IMR-90 (cell line): ENCODE measurements around the gene ZNF182. TPM values are rescaled to one million over a fixed set of nuclear protein-coding genes. Genes with fewer than 3 reads are reported as not detected.

Source experiments
- ATAC-seq: fragments of 200-7000 bp; cut with Tn5 transposase; 2 replicates; pipeline ENCODE4 v1.9.1; 2020; ENCODE audit warnings: low read depth, mild to moderate bottlenecking, moderate library complexity
- BruUV-seq: library from RNA; stranded (reverse); fragments of 400-500 nt; replicated peaks from 2 replicates; lab custom pipeline; 2021; lab: Mats Ljungman, UMichigan
- CTCF ChIA-PET: fragments of 300-600 bp; formaldehyde crosslinking; extraction: SDS; loops from one replicate; lab custom pipeline; 2021; ENCODE audit warnings: antibody characterized with exemption; lab: Yijun Ruan, JAX
- POLR2A ChIA-PET: fragments of 300-600 bp; sonication (Branson Sonifier 250); formaldehyde crosslinking; loops from one replicate; lab custom pipeline; 2022; ENCODE audit warnings: antibody characterized with exemption; ENCODE audit not compliant: unreplicated experiment; lab: Charles Lee
- DNase-seq: peaks from one replicate; pipeline ENCODE4 v3.0.0; 2013
- H2AFZ ChIP-seq: replicated peaks from 2 replicates; pipeline ENCODE3; 2013; ENCODE audit warnings: low read length, mild to moderate bottlenecking; ENCODE audit not compliant: poor library complexity
- H2AK5ac ChIP-seq: 2 replicates; pipeline ENCODE4 v1.6.1; 2013; ENCODE audit warnings: low read depth, low read length, inconsistent platforms
- H2AK9ac ChIP-seq: replicated peaks from 2 replicates; pipeline ENCODE3; 2013; ENCODE audit warnings: mild to moderate bottlenecking, low read depth, low read length, moderate library complexity; ENCODE audit not compliant: poor library complexity
- H2BK120ac ChIP-seq: 2 replicates; pipeline ENCODE4 v1.6.1; 2013; ENCODE audit warnings: low read depth, low read length, inconsistent platforms
- H2BK15ac ChIP-seq: 3 replicates; pipeline ENCODE4 v1.6.1; 2013; ENCODE audit warnings: low read depth, low read length, inconsistent platforms
- H2BK20ac ChIP-seq: 2 replicates; pipeline ENCODE4 v1.6.1; 2013; ENCODE audit warnings: low read depth, mild to moderate bottlenecking, inconsistent platforms, low read length, moderate library complexity
- H2BK5ac ChIP-seq: 2 replicates; pipeline ENCODE4 v1.6.1; 2013; ENCODE audit warnings: mild to moderate bottlenecking, low read depth, low read length, inconsistent platforms; ENCODE audit not compliant: poor library complexity, severe bottlenecking
- H3K14ac ChIP-seq: replicated peaks from 2 replicates; pipeline ENCODE4 v1.6.1; 2013; ENCODE audit warnings: low read depth, low read length, inconsistent platforms
- H3K18ac ChIP-seq: 2 replicates; pipeline ENCODE4 v1.6.1; 2013; ENCODE audit warnings: low read depth, low read length, control low read depth
- H3K23ac ChIP-seq: 2 replicates; pipeline ENCODE4 v1.6.1; 2013; ENCODE audit warnings: low read depth, low read length, inconsistent platforms
- H3K27ac ChIP-seq: 2 replicates; pipeline ENCODE4 v1.5.1; 2013; ENCODE audit warnings: mild to moderate bottlenecking, control low read depth, low read length; ENCODE audit not compliant: insufficient read depth
- H3K27me3 ChIP-seq: 2 replicates; pipeline ENCODE4 v1.6.1; 2013; ENCODE audit warnings: low read length; ENCODE audit not compliant: control insufficient read depth, insufficient read depth
- H3K36me3 ChIP-seq: 2 replicates; pipeline ENCODE4 v1.6.1; 2013; ENCODE audit warnings: low read length, mixed read lengths; ENCODE audit not compliant: control insufficient read depth, insufficient read depth
- H3K4ac ChIP-seq: 2 replicates; pipeline ENCODE4 v1.6.1; 2013; ENCODE audit warnings: low read depth, low read length, inconsistent platforms
- H3K4me1 ChIP-seq: 2 replicates; pipeline ENCODE4 v1.6.1; 2013; ENCODE audit warnings: low read length, mixed read lengths; ENCODE audit not compliant: control insufficient read depth, insufficient read depth
- H3K4me2 ChIP-seq: 2 replicates; pipeline ENCODE4 v1.6.1; 2013; ENCODE audit warnings: low read depth, mild to moderate bottlenecking, control low read depth, low read length, moderate library complexity
- H3K4me3 ChIP-seq: 2 replicates; pipeline ENCODE4 v1.5.1; 2013; ENCODE audit warnings: low read depth, mild to moderate bottlenecking, control low read depth, low read length, moderate library complexity; ENCODE audit not compliant: insufficient read depth
- H3K56ac ChIP-seq: 2 replicates; pipeline ENCODE4 v1.6.1; 2013; ENCODE audit warnings: low read length, inconsistent platforms; ENCODE audit not compliant: insufficient read depth; ENCODE audit errors: extremely low read depth
- H3K79me1 ChIP-seq, 2 experiments: 2 replicates each; pipeline ENCODE4 v1.6.1; 2013; ENCODE audit warnings: low read length in 2 of 2, inconsistent platforms in 1 of 2, low read depth in 1 of 2
- H3K9ac ChIP-seq: 2 replicates; pipeline ENCODE4 v1.6.1; 2013; ENCODE audit warnings: low read depth, low read length, control low read depth
- H3K9me1 ChIP-seq: 2 replicates; pipeline ENCODE4 v1.6.1; 2013; ENCODE audit warnings: low read length, inconsistent platforms; ENCODE audit not compliant: insufficient read depth
- H3K9me3 ChIP-seq: 2 replicates; pipeline ENCODE4 v1.6.1; 2013; ENCODE audit warnings: low read length; ENCODE audit not compliant: control insufficient read depth, insufficient read depth
- H4K20me1 ChIP-seq: 2 replicates; pipeline ENCODE4 v1.6.1; 2013; ENCODE audit warnings: low read length, inconsistent platforms; ENCODE audit not compliant: insufficient read depth
- H4K5ac ChIP-seq: 2 replicates; pipeline ENCODE4 v1.6.1; 2013; ENCODE audit warnings: mild to moderate bottlenecking, low read depth, low read length, control low read depth
- H4K8ac ChIP-seq, 2 experiments: 2 replicates each; pipeline ENCODE4 v1.6.1; 2013; ENCODE audit warnings: low read depth in 2 of 2, low read length in 2 of 2, control low read depth in 1 of 2, inconsistent platforms in 1 of 2
- H4K91ac ChIP-seq: 2 replicates; pipeline ENCODE4 v1.6.1; 2013; ENCODE audit warnings: low read depth, low read length, inconsistent platforms; ENCODE audit not compliant: insufficient read depth
- BHLHE40 ChIP-seq: fragments of 150-350 bp; IDR thresholded peaks from 2 replicates; pipeline ENCODE4 v1.6.1; 2016; ENCODE audit warnings: mild to moderate bottlenecking, low read depth, low read length
- CHD1 ChIP-seq: IDR thresholded peaks from 2 replicates; pipeline ENCODE4 v1.6.1; 2012; ENCODE audit warnings: low read depth, low read length, improper control_type of control experiment
- CTCF ChIP-seq: conservative IDR thresholded peaks from 2 replicates; pipeline ENCODE4 v1.5.1; 2012; ENCODE audit warnings: mild to moderate bottlenecking, low read depth, low read length, improper control_type of control experiment
- ELK1 ChIP-seq: fragments of 150-350 bp; IDR thresholded peaks from 2 replicates; pipeline ENCODE4 v1.6.1; 2016; ENCODE audit warnings: low read depth, mild to moderate bottlenecking, low read length, moderate library complexity, borderline replicate concordance
- FOS ChIP-seq: fragments of 150-350 bp; IDR thresholded peaks from 2 replicates; pipeline ENCODE4 v1.6.1; 2016; ENCODE audit warnings: low read depth, low read length
- MAFK ChIP-seq: IDR thresholded peaks from 2 replicates; pipeline ENCODE4 v1.6.1; 2012; ENCODE audit warnings: low read depth, low read length, improper control_type of control experiment
- MAZ ChIP-seq: IDR thresholded peaks from 2 replicates; pipeline ENCODE4 v1.6.1; 2012; ENCODE audit warnings: low read depth, mild to moderate bottlenecking, low read length, improper control_type of control experiment, moderate library complexity, borderline replicate concordance
- NFE2L2 ChIP-seq: fragments of 150-350 bp; IDR thresholded peaks from 2 replicates; pipeline ENCODE4 v1.6.1; 2016; ENCODE audit warnings: low read depth, mild to moderate bottlenecking, low read length
- RAD21 ChIP-seq: IDR thresholded peaks from 2 replicates; pipeline ENCODE4 v1.6.1; 2012; ENCODE audit warnings: low read length, improper control_type of control experiment
- RCOR1 ChIP-seq: IDR thresholded peaks from 2 replicates; pipeline ENCODE4 v1.6.1; 2012; ENCODE audit warnings: mild to moderate bottlenecking, low read length, improper control_type of control experiment; ENCODE audit not compliant: insufficient replicate concordance
- RFX5 ChIP-seq: IDR thresholded peaks from 2 replicates; pipeline ENCODE4 v1.8.0; 2012; ENCODE audit warnings: low read depth, mild to moderate bottlenecking, low read length, moderate library complexity
- SMC3 ChIP-seq: fragments of 150-350 bp; IDR thresholded peaks from 2 replicates; pipeline ENCODE4 v1.6.1; 2016; ENCODE audit warnings: low read depth, mild to moderate bottlenecking, antibody characterized with exemption, low read length, moderate library complexity
- WGBS, 2 experiments: methylation state at CpG; one replicate each; pipeline versions ENCODE4 v1.1.5 to v1.1.7; 2013; ENCODE audit warnings: missing lambda C conversion rate in 2 of 2; ENCODE audit not compliant: insufficient read length in 1 of 2; ENCODE audit errors: extremely low coverage in 2 of 2; 5-methylcytosine and 5-hydroxymethylcytosine counted together
- dilution Hi-C: fragments of 300-500 bp; cut with HindIII; formaldehyde crosslinking; loops from one replicate; pipeline ENCODE4 v1.14.3; 2018; ENCODE audit warnings: low sequenced_read_pairs; ENCODE audit not compliant: unreplicated experiment
- in situ Hi-C: fragments of 300-500 bp; cut with MboI; formaldehyde crosslinking; loops from 3 replicates; pipeline ENCODE4 v1.14.3; 2019; ENCODE audit warnings: low sequenced_read_pairs, inconsistent platforms, mixed read lengths
- intact Hi-C: fragments of 100-400 bp; cut with micrococcal nuclease; formaldehyde crosslinking; loops from 2 replicates; pipeline ENCODE4 v1.10.0; 2022
- polyA plus RNA-seq, 3 experiments: library from polyadenylated mRNA; depleted of rRNA; stranded (reverse); fragments of >200 nt; gene quantifications; 2 replicates each; pipeline ENCODE4 v1.2.3, GENCODE V29; 2012; ENCODE audit warnings: low replicate concordance in 1 of 3
- total RNA-seq: library from RNA; depleted of rRNA; stranded (reverse); fragments of >200 nt; gene quantifications from 2 replicates; pipeline ENCODE4 v1.2.3, GENCODE V29; 2012

ZNF182 gene
- total and polyA plus RNA-seq, 2 of the 4 experiments (the other 2 are of a cell fraction) = 1.7 to 3.0 TPM

GRCh38 chrX:47992669-47993068 is 11.1 kb downstream of the ZNF182 start:
- Histone ChIP-seq H3K4ac (no peak overlapping the region), H3K4me3 (no peak overlapping the region)
- in situ Hi-C loops = no loop called here

More at GRCh38 chrX:47992669-47993068, 11.1 kb downstream of the ZNF182 start:
- dilution Hi-C loops (no loop called here), intact Hi-C loops (no loop called here)
- H3K27me3 ChIP-seq = no peaks in the 10 kb centered on the region
- no peak overlapping the region for H3K18ac ChIP-seq
- H2AK5ac ChIP-seq = no peak overlapping the region
- peaks cover 10% of the 10 kb centered on the region for H3K9me3 ChIP-seq
- peaks cover 4 to 5% of the 10 kb centered on the region in 2 experiments; a peak in 1 of 4 replicates for H3K79me1 ChIP-seq
- ChIA-PET POLR2A (no interaction called here), CTCF (no interaction called here)
- ATAC-seq (no peak), DNase-seq (no peak)
- TF ChIP-seq RCOR1 (no peak), MAZ (no peak), MAFK (no peak), ELK1 (no peak), CTCF (no peak), NFE2L2 (no peak), RAD21 (no peak), BHLHE40 (no peak), CHD1 (no peak), RFX5 (no peak), SMC3 (no peak), FOS (no peak)
- no peak overlapping the region for H2BK20ac ChIP-seq
- H3K9ac ChIP-seq = no peak overlapping the region
- no peak overlapping the region for H3K4me2 ChIP-seq
- no peak overlapping the region for H2BK5ac ChIP-seq
- WGBS, 2 experiments = no CpG with 5 or more reads among the region's 2 CpGs
- no peaks in the 10 kb centered on the region; the same call in 1 of the 2 replicates for H3K4me1 ChIP-seq
- H3K56ac ChIP-seq = no peak overlapping the region
- H2BK120ac ChIP-seq = no peak overlapping the region
- no peak overlapping the region for H4K8ac ChIP-seq
- no peak overlapping the region for H2AK9ac ChIP-seq
- H4K20me1 ChIP-seq = no peaks in the 10 kb centered on the region
- no peak overlapping the region for H3K27ac ChIP-seq
- no peak overlapping the region for H4K5ac ChIP-seq
- peaks cover 5% of the 10 kb centered on the region; the same call in 1 of the 2 replicates for H3K36me3 ChIP-seq
- H3K14ac ChIP-seq = no peak overlapping the region
- H2AFZ ChIP-seq = no peak overlapping the region
- H4K91ac ChIP-seq = no peak overlapping the region
- no peak overlapping the region for H3K23ac ChIP-seq
- H2BK15ac ChIP-seq = no peak overlapping the region
- no TSS peak for BruUV-seq
- H3K9me1 ChIP-seq = no peaks in the 10 kb centered on the region
